HG02870 (cell line): ENCODE results near the gene GUCY2C.

Experiments
- ATAC-seq: cut with Tn5 transposase; IDR thresholded peaks from one replicate; pipeline ENCODE4 v1.9.1; 2021; ENCODE audit warnings: mild to moderate bottlenecking, moderate library complexity; ENCODE audit not compliant: unreplicated experiment

The GUCY2C gene

GRCh38 chr12:14576896-14577295 lies 119.5 kb downstream of the GUCY2C start:
- ATAC-seq: no peak

GRCh38 chr12:14575585-14575984 lies 120.8 kb downstream of the GUCY2C start:
- no peak for ATAC-seq

- ATAC-seq: no peak
Observed at GRCh38 chr12:14573118-14573517, 123.3 kb downstream of the GUCY2C start.

- no peak for ATAC-seq
Observed at GRCh38 chr12:14572401-14572800, 124.0 kb downstream of the GUCY2C start.

GRCh38 chr12:14571779-14572178 lies 124.6 kb downstream of the GUCY2C start:
- ATAC-seq: no peak

- no peak for ATAC-seq
Observed at GRCh38 chr12:14570231-14570630, 126.2 kb downstream of the GUCY2C start.

- ATAC-seq: peak; percentile 51
Observed at GRCh38 chr12:14567351-14568162, 128.8 kb downstream of the GUCY2C start, which contains the start of gene PLBD1. Gene PLBD1 (minus strand): TSS chr12:14567883. CDS start chr12:14567696, 187 bp downstream.

GRCh38 chr12:14564336-14564959 lies 132.0 kb downstream of the GUCY2C start:
- no peak for ATAC-seq

- ATAC-seq: no peak
Observed at GRCh38 chr12:14563046-14563445, 133.4 kb downstream of the GUCY2C start.
